Hematopoietic multipotent progenitor cell (in vitro differentiated cells): ENCODE results near the gene SLC19A1. TPM values are rescaled to one million over a fixed set of nuclear protein-coding genes. Genes with fewer than 3 reads are reported as not detected.

Source experiments
- DNase-seq, 3 donors: peaks; one replicate each; pipeline ENCODE4 v3.0.0-alpha.2; 2011 to 2015; ENCODE audit warnings: low read depth in 2 of 3, low spot score in 2 of 3
- total RNA-seq: library from RNA; depleted of rRNA; stranded (reverse); fragments of >200 nt; gene quantifications from one replicate; pipeline ENCODE4 v1.2.3, GENCODE V29; 2012

The SLC19A1 gene
- total RNA-seq, 1 donor, result 24.0 TPM

DNA sequence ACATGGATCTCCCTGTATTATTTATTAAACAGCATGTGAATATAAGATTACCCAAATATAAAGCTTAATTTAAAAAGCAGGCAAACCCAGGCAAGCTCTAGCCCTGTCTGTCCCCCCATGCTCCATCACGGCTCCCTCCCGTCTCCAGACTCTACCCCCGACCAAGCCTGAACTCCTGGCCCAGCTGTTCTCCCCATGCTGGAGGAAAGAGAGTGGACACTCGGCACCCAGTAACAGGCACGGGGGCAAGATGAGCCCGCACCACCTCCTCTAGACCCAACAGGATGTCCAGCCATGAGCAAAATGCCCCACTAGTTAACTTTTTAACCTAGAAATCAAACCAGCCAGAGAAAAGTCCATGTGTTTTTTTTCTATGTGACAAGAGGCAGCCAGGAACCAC lies 19.3 kb downstream of the SLC19A1 start:
- no peak for DNase-seq

DNA sequence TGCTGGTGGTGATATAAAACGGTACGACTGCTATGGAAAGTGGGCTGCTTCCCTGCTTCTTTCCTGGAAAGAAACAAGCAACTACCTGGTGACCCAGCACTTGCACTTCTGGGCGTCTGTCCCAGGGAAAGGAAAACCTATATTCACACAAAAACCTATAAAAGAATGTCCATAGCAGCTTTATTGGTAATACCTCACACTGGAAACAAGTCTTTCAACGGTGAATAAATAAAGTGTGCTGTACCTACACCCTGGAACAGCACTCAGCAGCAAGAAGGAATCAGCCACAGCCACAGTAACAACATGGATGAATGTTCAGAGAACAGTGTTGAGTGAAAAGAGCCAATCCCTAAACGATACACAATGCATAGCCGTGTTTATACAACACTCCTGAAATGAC lies 19.9 kb downstream of the SLC19A1 start:
- DNase-seq, result no peak

- no peak for DNase-seq
Measured at GRCh38 chr21:45521241-45521640, 21.0 kb downstream of the SLC19A1 start.

DNA sequence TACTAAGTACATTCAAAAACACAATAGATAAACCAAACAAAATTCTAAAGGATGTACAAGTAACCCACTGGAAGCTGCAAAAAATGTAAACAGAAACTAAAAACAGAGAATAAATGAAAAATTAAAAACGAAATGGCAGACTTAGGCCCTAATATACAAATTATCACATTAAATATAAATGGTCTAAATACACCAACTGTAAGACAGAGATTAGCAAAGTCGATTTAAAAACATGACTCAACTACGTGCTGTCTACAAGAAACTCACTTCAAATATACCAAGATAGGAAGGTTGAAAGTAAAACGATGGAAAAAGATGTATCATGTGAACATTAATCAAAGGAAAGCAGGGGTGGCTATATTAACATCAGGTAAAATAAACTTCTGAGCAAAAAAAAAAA lies 23.1 kb downstream of the SLC19A1 start:
- no peak for DNase-seq

DNA sequence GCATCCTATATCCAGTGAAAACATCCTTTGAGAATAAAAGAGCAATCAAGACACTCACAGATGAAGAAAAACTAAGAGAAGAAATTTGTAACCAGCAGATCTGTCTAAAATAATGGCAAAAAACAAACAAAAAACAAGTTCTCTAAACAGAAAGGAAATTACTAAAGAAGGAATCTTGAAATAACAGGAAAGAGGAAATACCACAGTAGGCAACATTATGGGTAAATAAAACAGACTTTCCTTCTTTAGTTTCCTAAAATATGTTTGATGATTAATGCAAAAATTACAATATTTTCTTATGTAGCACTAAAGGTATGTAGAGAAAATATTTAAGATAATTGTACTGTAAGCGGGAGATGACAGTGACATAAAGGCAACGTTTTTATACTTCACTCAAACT lies 23.5 kb downstream of the SLC19A1 start:
- no peak for DNase-seq

DNA sequence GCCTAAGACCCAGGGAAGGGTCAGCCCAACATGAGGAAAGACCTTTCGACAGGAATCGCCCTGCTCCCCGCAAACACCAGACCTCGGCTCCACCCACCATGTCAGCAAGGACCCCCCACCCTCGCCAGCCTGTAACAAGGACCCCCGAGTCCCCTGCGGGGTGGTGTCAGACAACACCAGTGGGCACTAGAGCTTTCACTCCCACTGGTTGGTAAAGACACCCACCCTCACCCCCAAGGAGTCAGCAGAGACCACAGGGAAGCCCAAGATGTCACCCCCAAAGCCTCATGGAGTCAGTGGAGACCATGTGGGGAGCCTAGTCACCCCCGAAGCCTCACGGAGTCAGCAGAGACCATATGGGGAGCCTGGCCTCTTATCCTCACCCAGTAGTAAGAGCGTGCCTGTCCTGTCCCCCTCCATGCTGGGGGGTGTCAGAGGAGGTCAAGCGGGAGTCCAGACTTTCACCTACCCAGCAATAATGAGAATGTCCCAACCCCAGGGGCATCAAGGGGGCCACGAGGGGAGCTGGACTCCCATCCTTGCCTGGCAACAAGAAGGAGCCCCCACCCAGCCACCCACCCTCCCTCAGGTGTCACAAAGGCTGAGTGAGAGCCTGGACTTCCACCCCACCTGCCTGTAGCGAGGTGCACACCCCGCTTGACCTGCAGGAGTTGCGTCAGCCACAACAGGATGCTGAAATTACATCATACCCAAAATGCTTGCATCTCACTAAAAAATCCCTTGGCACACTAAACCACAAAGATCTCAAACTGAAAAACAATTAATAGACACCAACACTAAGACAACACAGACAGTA lies 24.8 kb downstream of the SLC19A1 start:
- DNase-seq, result no peak

DNA sequence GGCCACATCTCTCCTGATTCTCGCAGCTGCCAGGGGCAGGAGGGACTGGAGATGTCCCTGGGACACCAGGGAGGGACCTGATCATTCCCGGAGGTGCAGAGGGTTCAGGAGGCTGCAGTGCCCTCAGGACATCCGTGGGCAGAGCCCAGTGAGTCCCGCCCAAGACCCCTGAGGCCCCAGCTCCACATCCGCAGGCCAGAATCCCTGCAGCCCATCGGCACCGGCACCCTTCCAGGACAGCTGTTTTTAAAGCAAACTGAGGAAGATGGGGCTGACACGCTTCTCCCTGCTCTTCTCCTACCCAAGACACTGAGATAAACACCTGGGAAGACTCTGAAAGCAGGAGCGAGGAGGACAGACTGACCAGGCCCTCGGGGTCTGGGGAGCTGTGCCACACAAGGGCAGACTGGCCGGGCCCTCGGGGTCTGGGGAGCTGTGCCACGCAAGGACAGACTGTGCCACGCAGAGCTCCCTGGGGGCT lies 25.5 kb downstream of the SLC19A1 start:
- no peak for DNase-seq

- no peak for DNase-seq
Measured at GRCh38 chr21:45516071-45516670, 26.1 kb downstream of the SLC19A1 start.

- no peak for DNase-seq
Measured at GRCh38 chr21:45515241-45516061, 26.8 kb downstream of the SLC19A1 start.

DNA sequence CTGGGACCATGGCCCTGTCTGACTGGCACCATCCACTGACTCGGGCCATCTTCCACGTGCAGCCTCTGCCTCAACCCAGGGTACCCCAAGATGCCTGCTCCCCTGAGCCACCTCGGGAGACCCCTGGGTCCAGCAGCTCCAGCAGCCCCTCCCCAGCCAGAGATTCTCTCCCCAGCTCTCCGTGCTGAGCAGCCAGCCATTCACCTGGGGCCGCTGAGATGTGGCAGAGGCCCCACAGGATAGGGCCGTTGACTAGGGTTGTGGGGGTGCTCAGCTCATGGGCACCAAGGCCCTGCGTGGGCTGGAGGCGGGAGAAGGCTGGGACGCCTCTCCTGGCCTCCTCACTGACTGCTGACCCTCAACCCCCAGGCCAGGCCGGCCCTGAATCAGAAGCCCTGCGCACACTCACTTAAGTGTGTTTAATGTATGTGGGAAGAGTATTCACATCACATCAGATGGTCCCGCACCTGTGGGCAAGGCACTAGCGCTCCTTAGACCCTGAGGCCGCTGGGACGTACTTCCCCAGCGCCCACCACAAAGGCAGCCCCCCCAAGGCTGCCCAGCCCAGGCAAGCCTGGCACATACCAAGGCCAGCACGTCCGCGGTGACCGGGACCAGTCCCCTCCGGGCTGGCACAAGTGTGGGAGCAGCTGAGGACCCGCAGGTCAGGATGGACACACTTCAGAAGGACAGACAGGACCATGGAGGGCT lies 27.8 kb downstream of the SLC19A1 start:
- no peak for DNase-seq

DNA sequence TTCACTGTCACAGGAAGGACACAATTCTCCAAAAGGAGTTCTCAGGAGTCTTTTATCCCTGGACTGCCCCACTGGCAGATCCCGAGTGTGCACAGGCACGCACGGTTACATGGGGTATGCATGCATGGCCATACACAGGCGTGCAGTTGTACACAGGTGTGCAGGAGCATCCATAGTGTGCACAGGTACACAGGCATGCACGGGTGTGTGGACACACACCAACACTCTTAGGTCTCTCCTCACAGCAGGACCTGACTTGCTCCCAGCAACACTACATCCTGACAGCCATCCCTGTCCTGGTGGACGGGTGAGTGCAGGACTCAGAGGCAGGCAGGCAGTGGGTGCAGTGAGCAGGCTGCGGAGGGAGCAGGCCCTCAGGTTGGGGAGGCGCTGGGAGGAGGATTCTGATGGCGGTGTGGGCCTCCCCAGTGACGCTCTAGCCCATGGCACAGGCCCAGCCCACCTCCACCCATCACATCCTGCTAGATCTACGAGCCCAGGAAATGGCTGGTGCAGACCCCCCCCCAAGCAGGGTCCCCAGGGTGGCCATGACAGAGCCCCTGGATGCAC lies 28.4 kb downstream of the SLC19A1 start:
- DNase-seq, result no peak

DNA sequence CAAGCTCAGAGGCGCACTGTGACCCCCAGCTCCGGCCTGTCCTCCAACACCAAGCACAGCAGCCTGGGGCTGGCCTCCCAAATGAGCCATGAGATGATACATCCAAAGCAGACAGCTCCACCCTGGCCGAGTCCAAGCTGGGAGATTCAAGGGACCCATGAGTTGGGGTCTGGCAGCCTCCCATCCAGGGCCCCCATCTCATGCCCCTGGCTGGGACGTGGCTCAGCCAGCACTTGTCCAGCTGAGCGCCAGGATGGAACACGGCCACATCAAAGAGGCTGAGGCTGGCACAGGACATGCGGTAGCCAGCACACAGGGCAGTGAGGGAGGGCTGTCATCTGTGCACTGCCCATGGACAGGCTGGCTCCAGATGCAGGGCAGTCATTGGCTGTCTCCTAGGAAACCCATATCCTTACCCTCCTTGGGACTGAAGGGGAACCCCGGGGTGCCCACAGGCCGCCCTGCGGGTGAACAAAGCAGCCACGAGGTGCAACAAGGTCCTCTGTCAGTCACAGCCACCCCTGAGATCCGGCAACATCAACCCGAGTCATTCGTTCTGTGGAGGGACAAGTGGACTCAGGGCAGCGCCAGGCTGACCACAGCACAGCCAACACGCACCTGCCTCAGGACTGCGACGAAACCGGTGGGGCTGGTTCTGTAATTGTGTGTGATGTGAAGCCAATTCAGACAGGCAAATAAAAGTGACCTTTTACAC lies 29.1 kb downstream of the SLC19A1 start:
- no peak for DNase-seq

- DNase-seq, result no peak
Measured at GRCh38 chr21:45512626-45513002, 29.6 kb downstream of the SLC19A1 start.

GRCh38 chr21:45511661-45512431 lies 30.4 kb downstream of the SLC19A1 start:
- no peak for DNase-seq

GRCh38 chr21:45511007-45511406 lies 31.2 kb downstream of the SLC19A1 start:
- DNase-seq, result no peak

- no peak for DNase-seq
Measured at GRCh38 chr21:45510466-45510955, 31.7 kb downstream of the SLC19A1 start.

GRCh38 chr21:45509566-45510465 lies 32.4 kb downstream of the SLC19A1 start:
- no peak for DNase-seq
